Chondrocyte (in vitro differentiated cells): ENCODE data around the gene PKD2. TPM values are rescaled to one million over a fixed set of nuclear protein-coding genes. Genes with fewer than 3 reads are reported as not detected.
"Not testable (repeated sequence)": the region's sequence is repeated elsewhere in the genome, so short reads cannot be mapped to it uniquely, and the experiment has no call there.

Experiments used
- DNase-seq: peaks from one replicate; pipeline ENCODE4 v3.0.0; 2021; ENCODE audit warnings: mixed read lengths, low spot score
- H3K27ac Mint-ChIP-seq: one replicate; pipeline ENCODE4 v1.8.0; 2021; ENCODE audit warnings: mild to moderate bottlenecking, moderate library complexity, mixed read lengths; ENCODE audit not compliant: unreplicated experiment
- H3K27me3 Mint-ChIP-seq: 2 replicates; pipeline ENCODE4 v1.8.0; 2021; ENCODE audit warnings: low read depth, mixed read lengths
- H3K36me3 Mint-ChIP-seq: 2 replicates; pipeline ENCODE4 v1.8.0; 2021; ENCODE audit warnings: low read depth, mixed read lengths
- H3K4me1 Mint-ChIP-seq: 2 replicates; pipeline ENCODE4 v1.8.0; 2021; ENCODE audit warnings: low read depth, mild to moderate bottlenecking, mixed read lengths
- H3K4me3 Mint-ChIP-seq: one replicate; pipeline ENCODE4 v1.8.0; 2021; ENCODE audit warnings: mild to moderate bottlenecking, moderate library complexity, mixed read lengths; ENCODE audit not compliant: unreplicated experiment
- H3K9me3 Mint-ChIP-seq: 2 replicates; pipeline ENCODE4 v1.8.0; 2021; ENCODE audit warnings: low read depth, mixed read lengths
- total RNA-seq: library from RNA; stranded (reverse); gene quantifications from 3 replicates; pipeline ENCODE4 v1.2.1, GENCODE V29; 2021
- TF ChIP-seq, protein P1 (sequence below): fragments of 200-600 bp; sonication (generic); IDR thresholded peaks from 2 replicates; pipeline ENCODE4 v1.5.0; 2021; ENCODE audit warnings: antibody characterized with exemption, mild to moderate bottlenecking, moderate library complexity

The PKD2 gene
- total RNA-seq, 1 donor from 2014 or later, result 71.7 TPM

DNA sequence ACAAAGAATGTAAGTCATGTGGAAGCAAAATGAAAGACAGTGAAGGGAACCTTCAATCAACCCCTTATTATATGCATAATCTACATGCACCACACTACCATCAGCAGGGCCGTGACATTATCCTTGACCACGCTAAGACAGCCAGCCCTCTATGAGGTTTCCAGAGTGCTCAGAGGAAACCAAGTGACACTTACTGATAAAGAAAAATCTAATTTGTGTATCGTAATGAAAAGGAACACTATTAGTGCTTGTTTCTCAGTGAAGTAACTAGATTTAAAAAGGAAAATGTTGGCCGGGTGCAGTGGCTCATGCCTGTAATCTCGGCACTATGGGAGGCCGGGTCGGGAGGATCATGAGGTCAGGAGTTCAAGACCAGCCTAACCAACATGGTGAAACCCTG lies 94.6 kb downstream of the PKD2 start:
- Mint-ChIP-seq H3K4me1 (peaks cover 11% of the 10 kb centered on the region), H3K9me3 (peaks cover 7% of the 10 kb centered on the region), H3K27ac (no peak overlapping the region), H3K27me3 (no peaks in the 10 kb centered on the region), H3K36me3 (no peaks in the 10 kb centered on the region), H3K4me3 (no peak overlapping the region)
- TF ChIP-seq, protein P1, sequence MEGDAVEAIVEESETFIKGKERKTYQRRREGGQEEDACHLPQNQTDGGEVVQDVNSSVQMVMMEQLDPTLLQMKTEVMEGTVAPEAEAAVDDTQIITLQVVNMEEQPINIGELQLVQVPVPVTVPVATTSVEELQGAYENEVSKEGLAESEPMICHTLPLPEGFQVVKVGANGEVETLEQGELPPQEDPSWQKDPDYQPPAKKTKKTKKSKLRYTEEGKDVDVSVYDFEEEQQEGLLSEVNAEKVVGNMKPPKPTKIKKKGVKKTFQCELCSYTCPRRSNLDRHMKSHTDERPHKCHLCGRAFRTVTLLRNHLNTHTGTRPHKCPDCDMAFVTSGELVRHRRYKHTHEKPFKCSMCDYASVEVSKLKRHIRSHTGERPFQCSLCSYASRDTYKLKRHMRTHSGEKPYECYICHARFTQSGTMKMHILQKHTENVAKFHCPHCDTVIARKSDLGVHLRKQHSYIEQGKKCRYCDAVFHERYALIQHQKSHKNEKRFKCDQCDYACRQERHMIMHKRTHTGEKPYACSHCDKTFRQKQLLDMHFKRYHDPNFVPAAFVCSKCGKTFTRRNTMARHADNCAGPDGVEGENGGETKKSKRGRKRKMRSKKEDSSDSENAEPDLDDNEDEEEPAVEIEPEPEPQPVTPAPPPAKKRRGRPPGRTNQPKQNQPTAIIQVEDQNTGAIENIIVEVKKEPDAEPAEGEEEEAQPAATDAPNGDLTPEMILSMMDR, result no peak
- DNase-seq, result no peak

DNA sequence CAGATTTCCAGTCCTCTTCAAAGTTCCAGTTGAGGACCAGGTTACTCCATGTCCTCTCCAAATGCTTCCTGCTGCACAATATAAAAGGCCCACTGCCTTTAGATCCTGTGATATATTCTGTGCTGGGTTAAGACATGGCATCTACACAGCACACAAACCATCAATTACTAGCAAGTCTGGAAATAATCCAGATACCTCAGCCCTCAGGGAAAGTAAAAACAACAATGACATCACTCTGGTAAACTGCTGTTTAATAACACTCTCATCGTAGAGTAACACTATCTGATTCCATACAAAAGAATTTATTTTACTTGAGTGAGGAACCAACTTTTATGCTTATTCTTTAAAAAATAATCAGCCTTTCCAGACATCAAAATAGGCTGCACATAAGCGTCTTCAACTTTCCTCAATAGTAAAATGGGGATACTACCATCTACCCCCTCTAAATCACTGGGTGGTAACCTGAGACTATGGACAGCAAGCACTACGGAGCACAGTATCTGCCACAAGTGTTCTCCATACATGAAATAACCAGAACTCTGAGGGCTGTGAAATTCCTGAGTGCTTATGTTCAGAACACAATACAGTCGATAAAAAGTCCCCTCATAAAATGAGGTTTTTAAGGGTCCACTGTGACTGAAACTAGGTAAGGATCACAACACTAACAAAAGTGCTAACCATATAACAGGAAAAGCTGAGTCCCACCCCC lies 97.6 kb downstream of the PKD2 start:
- TF ChIP-seq, protein P1, result no peak
- DNase-seq, result no peak

DNA sequence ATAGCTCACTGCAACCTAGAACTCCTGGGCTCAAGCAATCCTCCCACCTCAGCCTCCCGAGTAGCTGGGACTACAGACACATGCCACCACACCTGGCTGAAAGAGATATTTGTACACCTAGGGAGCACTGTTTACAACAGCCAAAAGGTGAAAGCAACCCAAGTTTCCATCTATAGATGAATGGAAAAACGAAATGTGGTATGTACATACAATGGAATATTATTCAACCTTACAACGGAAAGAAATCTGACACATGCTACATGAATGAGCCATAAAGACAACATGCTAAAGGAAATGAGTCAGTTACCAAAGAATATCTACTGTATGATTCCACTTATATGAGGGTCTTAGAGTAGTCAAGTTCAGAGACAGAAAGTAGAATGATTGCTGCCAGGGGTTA lies 98.8 kb downstream of the PKD2 start:
- H3K36me3 Mint-ChIP-seq, result no peaks in the 10 kb centered on the region
- no peaks in the 10 kb centered on the region for H3K9me3 Mint-ChIP-seq
- peaks cover 28% of the 10 kb centered on the region for H3K4me1 Mint-ChIP-seq
- no peak for DNase-seq
- H3K27ac Mint-ChIP-seq, result no peak overlapping the region
- no peak overlapping the region for H3K4me3 Mint-ChIP-seq
- no peaks in the 10 kb centered on the region for H3K27me3 Mint-ChIP-seq
- TF ChIP-seq, protein P1, result no peak

More for the DNA sequence above, 97.6 kb downstream of the PKD2 start:
- H3K27me3 Mint-ChIP-seq, result no peaks in the 10 kb centered on the region
- H3K4me3 Mint-ChIP-seq, result no peak overlapping the region
- H3K27ac Mint-ChIP-seq, result no peak overlapping the region
- no peaks in the 10 kb centered on the region for H3K9me3 Mint-ChIP-seq
- H3K4me1 Mint-ChIP-seq, result peaks cover 24% of the 10 kb centered on the region
- no peaks in the 10 kb centered on the region for H3K36me3 Mint-ChIP-seq

DNA sequence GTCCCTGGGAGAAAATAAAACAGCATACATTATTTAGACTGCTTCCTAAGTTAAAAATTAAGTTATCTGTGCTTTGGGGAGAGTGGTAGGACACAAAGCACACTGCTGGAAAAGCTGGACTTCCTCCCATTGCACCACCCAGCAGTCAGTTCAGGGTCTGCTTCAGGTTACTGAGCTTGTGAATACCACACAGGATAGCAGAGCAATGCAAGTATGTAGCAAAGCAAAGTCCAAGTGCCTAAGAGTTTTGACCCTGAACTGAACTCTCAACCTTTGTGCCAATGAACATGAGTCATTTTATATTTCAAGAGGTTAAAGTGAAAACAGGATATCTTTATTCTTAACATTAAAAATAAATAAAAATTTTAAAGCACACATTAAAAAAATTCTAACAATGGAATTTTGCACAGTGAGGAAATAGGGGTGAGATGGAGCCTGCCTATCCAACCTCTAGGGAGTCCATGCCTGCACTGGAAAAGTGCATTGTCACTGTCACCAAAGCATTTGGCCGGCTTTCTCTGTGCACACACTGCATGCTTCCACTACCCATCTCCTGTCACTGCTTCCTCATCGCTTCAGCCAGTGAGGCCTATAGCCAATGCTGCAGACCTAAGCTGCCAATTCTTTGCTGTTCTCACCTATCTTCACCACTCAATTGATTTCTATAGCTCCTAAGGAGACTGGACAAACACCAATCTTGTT lies 100.1 kb downstream of the PKD2 start:
- TF ChIP-seq, protein P1, result no peak
- Mint-ChIP-seq H3K9me3 (no peaks in the 10 kb centered on the region), H3K36me3 (no peaks in the 10 kb centered on the region), H3K4me1 (peaks cover 28% of the 10 kb centered on the region), H3K27me3 (no peaks in the 10 kb centered on the region), H3K27ac (no peak overlapping the region), H3K4me3 (no peak overlapping the region)
- DNase-seq, result no peak

DNA sequence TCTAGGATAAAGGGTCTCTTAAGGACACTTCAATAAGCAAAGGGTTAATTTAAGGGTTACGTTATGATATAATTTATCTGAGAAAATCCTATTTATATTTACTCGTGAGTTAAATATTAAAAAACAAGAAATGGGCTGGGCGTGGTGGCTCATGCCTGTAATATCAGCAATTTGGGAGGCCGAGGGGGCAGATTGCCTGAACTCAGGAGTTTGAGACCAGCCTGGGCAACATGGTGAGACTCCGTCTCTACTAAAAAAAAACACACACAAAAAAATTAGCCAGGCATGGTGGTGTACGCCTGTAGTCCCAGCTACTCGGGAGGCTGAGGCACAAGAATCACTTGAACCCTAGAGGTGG lies 100.7 kb downstream of the PKD2 start:
- H3K4me3 Mint-ChIP-seq, H3K36me3 Mint-ChIP-seq, DNase-seq, H3K9me3 Mint-ChIP-seq, H3K27me3 Mint-ChIP-seq, H3K27ac Mint-ChIP-seq: not testable (repeated sequence)
- peaks cover 28% of the 10 kb centered on the region for H3K4me1 Mint-ChIP-seq
